DMS153 treated with DMSO at 0.1 percent for 48 hours (cell line): ENCODE data around the gene NADK2.

Source experiments
- DNase-seq: peaks from one replicate; lab custom pipeline; 2025; ENCODE audit not compliant: unreplicated experiment; lab: John Stamatoyannopoulos, UW

Gene NADK2

GRCh38 chr5:36246036-36246800 is 4.5 kb upstream of the NADK2 start:
- DNase-seq, result no peak

- DNase-seq, result no peak
Measured at GRCh38 chr5:36244076-36244475, 2.4 kb upstream of the NADK2 start.

- no peak for DNase-seq
Measured at GRCh38 chr5:36243653-36244052, 1.9 kb upstream of the NADK2 start.

- DNase-seq, result peak; percentile 31
Measured at GRCh38 chr5:36242534-36243485, 1.1 kb upstream of the NADK2 start.

- peak; percentile 28 for DNase-seq
Measured at GRCh38 chr5:36240779-36241630, 720 bp downstream of the NADK2 start.

GRCh38 chr5:36239370-36240293 is 2.1 kb downstream of the NADK2 start:
- DNase-seq, result peak; percentile 64

GRCh38 chr5:36238502-36239295 is 3.0 kb downstream of the NADK2 start:
- no peak for DNase-seq

GRCh38 chr5:36237751-36238150 is 4.0 kb downstream of the NADK2 start:
- DNase-seq, result no peak

- no peak for DNase-seq
Measured at GRCh38 chr5:36236801-36237200, 4.9 kb downstream of the NADK2 start.

- DNase-seq, result no peak
Measured at GRCh38 chr5:36232533-36232932, 9.2 kb downstream of the NADK2 start.

GRCh38 chr5:36230151-36230790 is 11.5 kb downstream of the NADK2 start:
- DNase-seq, result no peak

GRCh38 chr5:36228505-36228904 is 13.2 kb downstream of the NADK2 start:
- no peak for DNase-seq

- no peak for DNase-seq
Measured at GRCh38 chr5:36227046-36227445, 14.7 kb downstream of the NADK2 start.

- DNase-seq, result no peak
Measured at GRCh38 chr5:36222620-36223019, 19.1 kb downstream of the NADK2 start.

GRCh38 chr5:36217988-36218387 is 23.7 kb downstream of the NADK2 start:
- no peak for DNase-seq

- no peak for DNase-seq
Measured at GRCh38 chr5:36217567-36217966, 24.2 kb downstream of the NADK2 start.

GRCh38 chr5:36215910-36216309 is 25.8 kb downstream of the NADK2 start:
- no peak for DNase-seq

GRCh38 chr5:36214436-36214835 is 27.3 kb downstream of the NADK2 start:
- DNase-seq, result no peak

GRCh38 chr5:36209664-36210063 is 32.1 kb downstream of the NADK2 start:
- no peak for DNase-seq
